HEK293 (cell line): ENCODE results near the gene STX11.
A peak's percentile ranks its signal among the peaks of the same experiment; 100 is the strongest.

ENCODE experiments used
- CTCF ChIA-PET: fragments of 350-600 bp; formaldehyde crosslinking; extraction: SDS; loops from one replicate; lab custom pipeline; 2021; ENCODE audit warnings: antibody characterized with exemption; lab: Yijun Ruan, JAX
- POLR2A ChIA-PET: fragments of 300-600 bp; formaldehyde crosslinking; extraction: SDS; loops from one replicate; lab custom pipeline; 2020; ENCODE audit warnings: antibody characterized with exemption, inconsistent platforms; lab: Yijun Ruan, JAX
- H3K27ac ChIP-seq: fragments of 200-500 bp; sonication (Bioruptor generic); 2 replicates; pipeline ENCODE4 v1.5.1; 2014; ENCODE audit warnings: low read depth, low read length, control low read depth, inconsistent platforms; ENCODE audit errors: extremely low read depth
- H3K36me3 ChIP-seq, 2 experiments: fragments of 200-500 bp in 1 of 2; sonication (Bioruptor generic) in 1 of 2; 1 replicate in 1 of 2; 2 replicates in 1 of 2; pipeline ENCODE4 v1.5.1; 2014 to 2017; ENCODE audit warnings: inconsistent platforms in 2 of 2, low read length in 2 of 2; ENCODE audit not compliant: control insufficient read depth in 2 of 2, insufficient read depth in 1 of 2
- H3K4me1 ChIP-seq: fragments of 200-500 bp; sonication (Bioruptor generic); 2 replicates; pipeline ENCODE4 v1.5.1; 2014; ENCODE audit warnings: mild to moderate bottlenecking, low read length, inconsistent platforms; ENCODE audit not compliant: control insufficient read depth, insufficient read depth
- H3K4me3 ChIP-seq: 2 replicates; pipeline ENCODE4 v1.5.1; 2011; ENCODE audit warnings: low read depth, mild to moderate bottlenecking, control low read depth, low read length, moderate library complexity
- H3K9me3 ChIP-seq: fragments of 200-500 bp; sonication (Bioruptor generic); 2 replicates; pipeline ENCODE4 v1.5.1; 2014; ENCODE audit warnings: low read depth, low read length, inconsistent platforms; ENCODE audit not compliant: control insufficient read depth, insufficient read depth
- BCL11A ChIP-seq: fragments of 450-650 bp; formaldehyde crosslinking; IDR thresholded peaks from 2 replicates; pipeline ENCODE4 v1.5.1; 2016; ENCODE audit warnings: low read depth, missing biosample characterization, missing genetic modification characterization
- GLIS2 ChIP-seq: fragments of 450-650 bp; formaldehyde crosslinking; IDR thresholded peaks from 2 replicates; pipeline ENCODE4 v1.5.1; 2016; ENCODE audit warnings: missing biosample characterization, missing genetic modification characterization
- HOXA7 ChIP-seq: sonication (generic); formaldehyde crosslinking; IDR thresholded peaks from 2 replicates; pipeline ENCODE4 v1.8.1; 2022; ENCODE audit warnings: missing genetic modification reagents, borderline replicate concordance
- KLF7 ChIP-seq: fragments of 450-650 bp; formaldehyde crosslinking; IDR thresholded peaks from 2 replicates; pipeline ENCODE4 v1.5.1; 2016; ENCODE audit warnings: missing biosample characterization, missing genetic modification characterization, borderline replicate concordance
- KLF9 ChIP-seq: fragments of 450-650 bp; formaldehyde crosslinking; IDR thresholded peaks from 2 replicates; pipeline ENCODE4 v1.5.1; 2016; ENCODE audit warnings: missing biosample characterization, missing genetic modification characterization, low read depth
- REPIN1 ChIP-seq: fragments of 450-650 bp; formaldehyde crosslinking; IDR thresholded peaks from 2 replicates; pipeline ENCODE4 v1.5.1; 2017; ENCODE audit warnings: missing biosample characterization, missing genetic modification characterization, low read depth
- SETDB1 ChIP-seq: IDR thresholded peaks from one replicate; pipeline ENCODE4 v1.6.1; 2017; ENCODE audit warnings: mild to moderate bottlenecking, low read length, moderate library complexity, mixed read lengths; ENCODE audit not compliant: insufficient read length
- TRIM28 ChIP-seq: IDR thresholded peaks from 2 replicates; pipeline ENCODE4 v1.6.1; 2011; ENCODE audit warnings: low read length, control low read depth, borderline replicate concordance
- ZBTB8A ChIP-seq: fragments of 450-650 bp; formaldehyde crosslinking; IDR thresholded peaks from 2 replicates; pipeline ENCODE4 v1.5.1; 2016; ENCODE audit warnings: missing biosample characterization, missing genetic modification characterization
- ZIC2 ChIP-seq: fragments of 450-650 bp; formaldehyde crosslinking; IDR thresholded peaks from 2 replicates; pipeline ENCODE4 v1.5.1; 2016; ENCODE audit warnings: missing biosample characterization, missing genetic modification characterization
- ZNF146 ChIP-seq: fragments of 450-650 bp; formaldehyde crosslinking; IDR thresholded peaks from 2 replicates; pipeline ENCODE4 v1.5.1; 2016; ENCODE audit warnings: missing biosample characterization, missing genetic modification characterization
- ZNF341 ChIP-seq: fragments of 450-650 bp; formaldehyde crosslinking; IDR thresholded peaks from 2 replicates; pipeline ENCODE4; 2016; ENCODE audit warnings: low read depth, missing biosample characterization, missing genetic modification characterization
- ZNF394 ChIP-seq: fragments of 450-650 bp; formaldehyde crosslinking; IDR thresholded peaks from 2 replicates; pipeline ENCODE4 v1.5.1; 2016; ENCODE audit warnings: missing biosample characterization, missing genetic modification characterization, mild to moderate bottlenecking, moderate library complexity, borderline replicate concordance
- ZNF624 ChIP-seq: fragments of 450-650 bp; formaldehyde crosslinking; IDR thresholded peaks from 2 replicates; pipeline ENCODE4 v1.5.1; 2017; ENCODE audit warnings: missing biosample characterization, missing genetic modification characterization
- ZNF654 ChIP-seq: fragments of 450-650 bp; formaldehyde crosslinking; IDR thresholded peaks from 2 replicates; pipeline ENCODE4 v1.5.1; 2016; ENCODE audit warnings: low read depth, missing biosample characterization, missing genetic modification characterization
- ZNF792 ChIP-seq: fragments of 450-650 bp; formaldehyde crosslinking; IDR thresholded peaks from 2 replicates; pipeline ENCODE4 v1.5.1; 2016; ENCODE audit warnings: missing biosample characterization, missing genetic modification characterization
- ZXDB ChIP-seq: fragments of 450-650 bp; formaldehyde crosslinking; IDR thresholded peaks from 2 replicates; pipeline ENCODE4 v1.5.1; 2016; ENCODE audit warnings: missing biosample characterization, missing genetic modification characterization
- TF ChIP-seq, protein P1 (sequence below): fragments of 450-650 bp; formaldehyde crosslinking; IDR thresholded peaks from 2 replicates; pipeline ENCODE4 v1.5.1; 2016; ENCODE audit warnings: missing biosample characterization, missing genetic modification characterization
- TF ChIP-seq, protein P2 (sequence below): fragments of 450-650 bp; formaldehyde crosslinking; IDR thresholded peaks from 2 replicates; pipeline ENCODE4 v1.5.1; 2016; ENCODE audit warnings: missing biosample characterization, missing genetic modification characterization, low read depth
- TF ChIP-seq, protein P3 (sequence below): fragments of 450-650 bp; formaldehyde crosslinking; IDR thresholded peaks from 2 replicates; pipeline ENCODE4 v1.5.1; 2016; ENCODE audit warnings: missing biosample characterization, missing genetic modification characterization
- TF ChIP-seq, protein P4 (sequence below): fragments of 450-650 bp; formaldehyde crosslinking; IDR thresholded peaks from 2 replicates; pipeline ENCODE4 v1.5.1; 2017; ENCODE audit warnings: missing biosample characterization, missing genetic modification characterization

STX11 gene

DNA sequence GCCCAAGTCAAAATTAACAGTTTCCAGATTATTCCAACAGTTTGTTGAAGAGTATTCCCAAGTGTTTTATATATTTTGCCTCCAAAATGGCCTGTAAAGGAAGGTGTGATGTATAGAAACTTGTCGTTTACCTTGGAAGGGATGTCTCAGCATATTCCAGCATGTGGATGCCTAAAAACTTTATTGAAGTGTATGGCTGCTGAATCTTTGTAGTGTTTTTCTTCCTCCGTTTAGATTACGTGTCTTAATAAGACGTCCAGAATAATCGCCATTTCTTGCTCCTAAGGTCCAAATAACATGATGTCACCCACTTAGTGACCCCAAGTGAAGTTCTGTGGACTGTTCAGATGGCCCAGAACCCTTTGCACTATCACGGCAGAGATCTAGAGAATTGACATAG is 37.0 kb upstream of the STX11 start:
- H3K27ac ChIP-seq, result no peak overlapping the region
- TF ChIP-seq TRIM28 (no peak), ZNF394 (tag by site-specific recombination) (no peak), KLF9 (no peak), GLIS2 (tag by site-specific recombination) (no peak), ZXDB (tag by site-specific recombination) (no peak), ZBTB8A (no peak)
- TF ChIP-seq, protein P1, sequence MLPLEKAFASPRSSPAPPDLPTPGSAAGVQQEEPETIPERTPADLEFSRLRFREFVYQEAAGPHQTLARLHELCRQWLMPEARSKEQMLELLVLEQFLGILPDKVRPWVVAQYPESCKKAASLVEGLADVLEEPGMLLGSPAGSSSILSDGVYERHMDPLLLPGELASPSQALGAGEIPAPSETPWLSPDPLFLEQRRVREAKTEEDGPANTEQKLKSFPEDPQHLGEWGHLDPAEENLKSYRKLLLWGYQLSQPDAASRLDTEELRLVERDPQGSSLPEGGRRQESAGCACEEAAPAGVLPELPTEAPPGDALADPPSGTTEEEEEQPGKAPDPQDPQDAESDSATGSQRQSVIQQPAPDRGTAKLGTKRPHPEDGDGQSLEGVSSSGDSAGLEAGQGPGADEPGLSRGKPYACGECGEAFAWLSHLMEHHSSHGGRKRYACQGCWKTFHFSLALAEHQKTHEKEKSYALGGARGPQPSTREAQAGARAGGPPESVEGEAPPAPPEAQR, result no peak
- TF ChIP-seq, protein P2, sequence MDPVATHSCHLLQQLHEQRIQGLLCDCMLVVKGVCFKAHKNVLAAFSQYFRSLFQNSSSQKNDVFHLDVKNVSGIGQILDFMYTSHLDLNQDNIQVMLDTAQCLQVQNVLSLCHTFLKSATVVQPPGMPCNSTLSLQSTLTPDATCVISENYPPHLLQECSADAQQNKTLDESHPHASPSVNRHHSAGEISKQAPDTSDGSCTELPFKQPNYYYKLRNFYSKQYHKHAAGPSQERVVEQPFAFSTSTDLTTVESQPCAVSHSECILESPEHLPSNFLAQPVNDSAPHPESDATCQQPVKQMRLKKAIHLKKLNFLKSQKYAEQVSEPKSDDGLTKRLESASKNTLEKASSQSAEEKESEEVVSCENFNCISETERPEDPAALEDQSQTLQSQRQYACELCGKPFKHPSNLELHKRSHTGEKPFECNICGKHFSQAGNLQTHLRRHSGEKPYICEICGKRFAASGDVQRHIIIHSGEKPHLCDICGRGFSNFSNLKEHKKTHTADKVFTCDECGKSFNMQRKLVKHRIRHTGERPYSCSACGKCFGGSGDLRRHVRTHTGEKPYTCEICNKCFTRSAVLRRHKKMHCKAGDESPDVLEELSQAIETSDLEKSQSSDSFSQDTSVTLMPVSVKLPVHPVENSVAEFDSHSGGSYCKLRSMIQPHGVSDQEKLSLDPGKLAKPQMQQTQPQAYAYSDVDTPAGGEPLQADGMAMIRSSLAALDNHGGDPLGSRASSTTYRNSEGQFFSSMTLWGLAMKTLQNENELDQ (tag by site-specific recombination), result no peak
- no peaks in the 10 kb centered on the region for H3K4me1 ChIP-seq
- ChIA-PET POLR2A (no interaction called here), CTCF (interaction anchor here (1.4 kb wide), 1 partner anchor 104 kb away, joined by 3 read pairs; no protein-coding TSS in a partner anchor)
- no peaks in the 10 kb centered on the region for H3K9me3 ChIP-seq
- H3K4me3 ChIP-seq, result no peak overlapping the region
- no peaks in the 10 kb centered on the region for H3K36me3 ChIP-seq

DNA sequence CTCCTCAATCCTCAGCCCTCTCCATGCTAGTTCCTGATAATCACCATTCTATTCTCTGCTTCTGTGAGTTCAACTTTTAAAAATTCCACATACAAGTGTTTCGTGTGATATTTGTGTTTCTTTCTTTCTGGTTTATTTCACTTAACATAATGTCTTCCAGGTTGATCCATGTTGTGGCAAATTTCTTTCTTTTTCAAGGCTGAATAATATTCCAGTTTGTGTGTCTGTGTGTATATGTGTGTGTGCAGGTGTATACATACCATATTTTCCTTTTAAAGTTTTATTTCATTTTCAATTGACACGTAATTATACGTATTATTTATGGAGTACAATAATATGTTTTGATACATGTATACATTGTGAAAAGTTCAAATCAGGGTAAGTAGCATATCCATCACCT is 35.1 kb upstream of the STX11 start:
- ChIA-PET POLR2A (interaction anchor here (1.8 kb wide), 1 partner anchor 20 kb away, joined by 4 read pairs; the partner anchor contains the start of gene SF3B5), CTCF (interaction anchor here (0.9 to 1.9 kb wide), 3 partner anchors 9 to 104 kb away, joined by 3 to 6 read pairs (median 5); no protein-coding TSS in a partner anchor)
- no peaks in the 10 kb centered on the region for H3K4me1 ChIP-seq

DNA sequence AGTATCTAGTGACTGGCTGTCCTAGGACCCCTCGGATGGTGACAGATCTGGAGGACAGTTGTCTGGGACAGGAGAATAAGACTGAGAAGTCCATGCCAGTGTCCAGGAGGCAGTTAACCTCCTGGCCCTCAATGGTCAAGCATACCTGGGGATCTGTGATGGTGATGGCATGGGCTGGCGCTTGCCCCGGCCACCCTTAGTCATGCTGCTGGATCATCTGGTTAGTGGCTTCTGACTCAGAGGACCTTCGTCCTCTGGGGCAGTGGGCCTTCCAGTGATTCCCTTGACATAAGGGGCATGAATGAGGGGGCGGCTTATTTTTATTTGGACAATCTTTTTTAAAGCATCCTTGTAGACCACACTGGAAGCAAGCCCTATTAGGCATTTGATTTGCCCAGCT is 30.9 kb upstream of the STX11 start:
- ChIA-PET POLR2A (no interaction called here), CTCF (no interaction called here)
- Histone ChIP-seq H3K9me3 (no peaks in the 10 kb centered on the region), H3K4me3 (no peak overlapping the region), H3K36me3 (no peaks in the 10 kb centered on the region), H3K27ac (no peak overlapping the region), H3K4me1 (no peaks in the 10 kb centered on the region)
- TF ChIP-seq, protein P2 (tag by site-specific recombination), result no peak
- TF ChIP-seq KLF7 (no peak), ZNF624 (tag by site-specific recombination) (no peak), REPIN1 (no peak), ZNF792 (tag by site-specific recombination) (no peak), ZBTB8A (no peak), ZNF341 (tag by site-specific recombination) (no peak), BCL11A (tag by site-specific recombination) (no peak)

More for the DNA sequence above, 35.1 kb upstream of the STX11 start:
- Histone ChIP-seq H3K36me3 (no peaks in the 10 kb centered on the region), H3K4me3 (no peak overlapping the region), H3K27ac (no peak overlapping the region), H3K9me3 (no peaks in the 10 kb centered on the region)
- no peak for TF ChIP-seq SETDB1
- TF ChIP-seq, protein P3, sequence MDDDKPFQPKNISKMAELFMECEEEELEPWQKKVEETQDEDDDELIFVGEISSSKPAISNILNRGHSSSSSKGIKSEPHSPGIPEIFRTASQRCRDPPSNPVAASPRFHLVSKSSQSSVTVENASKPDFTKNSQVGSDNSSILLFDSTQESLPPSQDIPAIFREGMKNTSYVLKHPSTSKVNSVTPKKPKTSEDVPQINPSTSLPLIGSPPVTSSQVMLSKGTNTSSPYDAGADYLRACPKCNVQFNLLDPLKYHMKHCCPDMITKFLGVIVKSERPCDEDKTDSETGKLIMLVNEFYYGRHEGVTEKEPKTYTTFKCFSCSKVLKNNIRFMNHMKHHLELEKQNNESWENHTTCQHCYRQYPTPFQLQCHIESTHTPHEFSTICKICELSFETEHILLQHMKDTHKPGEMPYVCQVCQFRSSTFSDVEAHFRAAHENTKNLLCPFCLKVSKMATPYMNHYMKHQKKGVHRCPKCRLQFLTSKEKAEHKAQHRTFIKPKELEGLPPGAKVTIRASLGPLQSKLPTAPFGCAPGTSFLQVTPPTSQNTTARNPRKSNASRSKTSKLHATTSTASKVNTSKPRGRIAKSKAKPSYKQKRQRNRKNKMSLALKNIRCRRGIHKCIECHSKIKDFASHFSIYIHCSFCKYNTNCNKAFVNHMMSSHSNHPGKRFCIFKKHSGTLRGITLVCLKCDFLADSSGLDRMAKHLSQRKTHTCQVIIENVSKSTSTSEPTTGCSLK (tag by site-specific recombination), result no peak
- 0 out of 2 replicates have a peak, but pooled peaks have one; percentile 59 for TF ChIP-seq ZNF146 (tag by site-specific recombination)
- TF ChIP-seq ZIC2 (tag by site-specific recombination), result no peak
- TF ChIP-seq, protein P4, sequence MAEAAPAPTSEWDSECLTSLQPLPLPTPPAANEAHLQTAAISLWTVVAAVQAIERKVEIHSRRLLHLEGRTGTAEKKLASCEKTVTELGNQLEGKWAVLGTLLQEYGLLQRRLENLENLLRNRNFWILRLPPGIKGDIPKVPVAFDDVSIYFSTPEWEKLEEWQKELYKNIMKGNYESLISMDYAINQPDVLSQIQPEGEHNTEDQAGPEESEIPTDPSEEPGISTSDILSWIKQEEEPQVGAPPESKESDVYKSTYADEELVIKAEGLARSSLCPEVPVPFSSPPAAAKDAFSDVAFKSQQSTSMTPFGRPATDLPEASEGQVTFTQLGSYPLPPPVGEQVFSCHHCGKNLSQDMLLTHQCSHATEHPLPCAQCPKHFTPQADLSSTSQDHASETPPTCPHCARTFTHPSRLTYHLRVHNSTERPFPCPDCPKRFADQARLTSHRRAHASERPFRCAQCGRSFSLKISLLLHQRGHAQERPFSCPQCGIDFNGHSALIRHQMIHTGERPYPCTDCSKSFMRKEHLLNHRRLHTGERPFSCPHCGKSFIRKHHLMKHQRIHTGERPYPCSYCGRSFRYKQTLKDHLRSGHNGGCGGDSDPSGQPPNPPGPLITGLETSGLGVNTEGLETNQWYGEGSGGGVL, result no peak
- TF ChIP-seq ZNF654 (tag by site-specific recombination), result no peak
- TF ChIP-seq HOXA7 (CRISPR knock-in tag), result no peak
